CD8-positive, alpha-beta memory T cell (primary cell): ENCODE measurements around the gene FUT7. TPM values are rescaled to one million over a fixed set of nuclear protein-coding genes. Genes with fewer than 3 reads are reported as not detected.
"Not testable (repeated sequence)": the region's sequence is repeated elsewhere in the genome, so short reads cannot be mapped to it uniquely, and the experiment has no call there.

Experiments
- CTCF ChIA-PET: fragments of 350-600 bp; sonication (Branson Sonifier 250); formaldehyde crosslinking; loops from one replicate; lab custom pipeline; 2021; ENCODE audit warnings: antibody characterized with exemption; lab: Charles Lee
- POLR2A ChIA-PET: fragments of 350-600 bp; sonication (Branson Sonifier 250); formaldehyde crosslinking; loops from one replicate; lab custom pipeline; 2021; ENCODE audit warnings: antibody characterized with exemption; lab: Charles Lee
- DNase-seq, 5 donors: peaks; one replicate each; pipeline versions ENCODE4 v3.0.0 to v3.0.0-alpha.2; 2020 to 2022; ENCODE audit warnings: mixed read lengths in 1 of 5
- H3K27ac ChIP-seq: one replicate; pipeline ENCODE4 v1.7.0; 2013; ENCODE audit warnings: low read depth, mild to moderate bottlenecking, low read length, moderate library complexity
- H3K27me3 ChIP-seq: 2 replicates; pipeline ENCODE4 v1.7.0; 2013; ENCODE audit warnings: low read length, mild to moderate bottlenecking; ENCODE audit not compliant: insufficient read depth, poor library complexity, severe bottlenecking
- H3K36me3 ChIP-seq: 2 replicates; pipeline ENCODE4 v1.7.0; 2013; ENCODE audit warnings: mild to moderate bottlenecking, low read length, moderate library complexity; ENCODE audit not compliant: insufficient read depth
- H3K4me1 ChIP-seq: 2 replicates; pipeline ENCODE4 v1.7.0; 2013; ENCODE audit warnings: mild to moderate bottlenecking, low read length, moderate library complexity; ENCODE audit not compliant: insufficient read depth
- H3K4me3 ChIP-seq: 2 replicates; pipeline ENCODE4 v1.7.0; 2013; ENCODE audit warnings: mild to moderate bottlenecking, low read length
- H3K9me3 ChIP-seq: 2 replicates; pipeline ENCODE4 v1.7.0; 2013; ENCODE audit warnings: mild to moderate bottlenecking, low read length
- H3K27ac Mint-ChIP-seq, 8 donors: one replicate each; pipeline ENCODE4 v1.8.0; 2020 to 2021; ENCODE audit warnings: mixed read lengths in 8 of 8, mild to moderate bottlenecking in 6 of 8, inconsistent platforms in 3 of 8, moderate library complexity in 3 of 8
- H3K27me3 Mint-ChIP-seq, 2 donors: one replicate each; pipeline ENCODE4 v1.8.0; 2020 to 2021; ENCODE audit warnings: mixed read lengths in 2 of 2, mild to moderate bottlenecking in 1 of 2, moderate library complexity in 1 of 2
- H3K36me3 Mint-ChIP-seq, 3 donors: one replicate each; pipeline ENCODE4 v1.8.0; 2020 to 2021; ENCODE audit warnings: mixed read lengths in 3 of 3, inconsistent platforms in 1 of 3, mild to moderate bottlenecking in 1 of 3
- H3K4me1 Mint-ChIP-seq, 3 donors: one replicate each; pipeline ENCODE4 v1.8.0; 2020 to 2021; ENCODE audit warnings: mixed read lengths in 3 of 3, inconsistent platforms in 1 of 3, mild to moderate bottlenecking in 1 of 3
- H3K4me3 Mint-ChIP-seq, 7 donors: one replicate each; pipeline ENCODE4 v1.8.0; 2020 to 2021; ENCODE audit warnings: mixed read lengths in 7 of 7, mild to moderate bottlenecking in 6 of 7, moderate library complexity in 4 of 7, inconsistent platforms in 2 of 7
- H3K9me3 Mint-ChIP-seq, 5 donors: one replicate each; pipeline ENCODE4 v1.8.0; 2020 to 2022; ENCODE audit warnings: mixed read lengths in 5 of 5, mild to moderate bottlenecking in 3 of 5, moderate library complexity in 2 of 5, inconsistent platforms in 1 of 5
- polyA plus RNA-seq: library from polyadenylated mRNA; unstranded; fragments of 300-500 nt; fragmentation: Illumina TruSeq; gene quantifications from one replicate; pipeline ENCODE4 v1.2.3, GENCODE V29; 2021
- total RNA-seq, 2 experiments: library from RNA; stranded (reverse); gene quantifications; one replicate each; pipeline ENCODE4 v1.2.3, GENCODE V29; 2021

The FUT7 gene
- total and polyA plus RNA-seq, 3 experiments from 2014 or later = 0.57 to 28.7 (median 0.82) TPM

- H3K27me3 ChIP-seq = no peaks in the 10 kb centered on the region
- no peaks in the 10 kb centered on the region for H3K9me3 Mint-ChIP-seq
- H3K27me3 Mint-ChIP-seq = no peaks in the 10 kb centered on the region
- H3K27ac Mint-ChIP-seq = peak overlapping the region in 5 of 8 donors; percentile 17 to 90 (median 46)
- peaks cover 10 to 17% (median 15%) of the 10 kb centered on the region in 3 donors for H3K4me1 Mint-ChIP-seq
- H3K36me3 ChIP-seq = no peaks in the 10 kb centered on the region
- H3K4me3 ChIP-seq = no peak overlapping the region
- peaks cover 0 to 15% (median 0%) of the 10 kb centered on the region in 3 donors for H3K36me3 Mint-ChIP-seq
- no peak for DNase-seq
- CTCF ChIA-PET = interaction anchor here (1.4 to 3.2 kb wide), 5 partner anchors 10 to 28 kb away, joined by 3 to 14 read pairs (median 6); partner anchors contain the start of genes ABCA2 and CLIC3
- POLR2A ChIA-PET = interaction anchor here (0.6 kb wide), 1 partner anchor 12 kb away, joined by 3 read pairs; no protein-coding TSS in a partner anchor
- no peaks in the 10 kb centered on the region for H3K4me1 ChIP-seq
- H3K4me3 Mint-ChIP-seq = peak overlapping the region in 5 of 7 donors; percentile 19 to 55 (median 28)
- H3K9me3 ChIP-seq = no peaks in the 10 kb centered on the region
- H3K27ac ChIP-seq = no peak overlapping the region
These were observed 25.5 kb downstream of the FUT7 start for GRCh38 chr9:137006116-137007003.

GRCh38 chr9:137004285-137004684, 27.6 kb downstream of the FUT7 start:
- H3K4me3 Mint-ChIP-seq, H3K9me3 Mint-ChIP-seq, POLR2A ChIA-PET, H3K9me3 ChIP-seq, H3K36me3 Mint-ChIP-seq, H3K27ac ChIP-seq, H3K36me3 ChIP-seq, DNase-seq, H3K4me3 ChIP-seq, H3K27me3 ChIP-seq, H3K27me3 Mint-ChIP-seq: not testable (repeated sequence)
- Mint-ChIP-seq H3K4me1 (peaks cover 19 to 33% (median 28%) of the 10 kb centered on the region in 3 donors), H3K27ac (peak overlapping the region in 1 of 8 donors; percentile 44)
- H3K4me1 ChIP-seq = peaks cover 11% of the 10 kb centered on the region
- CTCF ChIA-PET = interaction anchor here (1.5 to 3.2 kb wide), 4 partner anchors 8 to 56 kb away, joined by 4 to 25 read pairs (median 9); partner anchors contain the start of genes ABCA2 and CLIC3

- ChIA-PET POLR2A (no interaction called here), CTCF (interaction anchor here (2.4 to 4.0 kb wide), 6 partner anchors 10 to 55 kb away, joined by 5 to 26 read pairs (median 16); partner anchors contain the start of genes ABCA2, FUT7 and PAXX)
- H3K36me3 ChIP-seq = no peaks in the 10 kb centered on the region
- H3K36me3 Mint-ChIP-seq = no peaks in the 10 kb centered on the region
- no peaks in the 10 kb centered on the region for H3K9me3 ChIP-seq
- H3K9me3 Mint-ChIP-seq = no peaks in the 10 kb centered on the region
- H3K27ac ChIP-seq = no peak overlapping the region
- no peak for DNase-seq
- H3K27me3 Mint-ChIP-seq = no peaks in the 10 kb centered on the region
- H3K4me3 ChIP-seq = no peak overlapping the region
- H3K27me3 ChIP-seq = no peaks in the 10 kb centered on the region
- H3K4me3 Mint-ChIP-seq = no peak overlapping the region
- peaks cover 31 to 50% (median 41%) of the 10 kb centered on the region in 3 donors for H3K4me1 Mint-ChIP-seq
- H3K4me1 ChIP-seq = peaks cover 26% of the 10 kb centered on the region
- no peak overlapping the region for H3K27ac Mint-ChIP-seq
These were observed 29.2 kb downstream of the FUT7 start for GRCh38 chr9:137002646-137003041.

GRCh38 chr9:137001857-137002645, 29.8 kb downstream of the FUT7 start:
- Histone ChIP-seq H3K9me3 (no peaks in the 10 kb centered on the region), H3K27ac (no peak overlapping the region), H3K4me1 (peaks cover 32% of the 10 kb centered on the region), H3K27me3 (no peaks in the 10 kb centered on the region), H3K4me3 (no peak overlapping the region), H3K36me3 (no peaks in the 10 kb centered on the region)
- no peak for DNase-seq
- Mint-ChIP-seq H3K4me1 (peaks cover 35 to 55% (median 44%) of the 10 kb centered on the region in 3 donors), H3K27ac (no peak overlapping the region), H3K4me3 (no peak overlapping the region), H3K36me3 (no peaks in the 10 kb centered on the region), H3K9me3 (no peaks in the 10 kb centered on the region), H3K27me3 (no peaks in the 10 kb centered on the region)
- CTCF ChIA-PET = interaction anchor here (2.4 to 4.0 kb wide), 5 partner anchors 9 to 54 kb away, joined by 5 to 26 read pairs (median 18); partner anchors contain the start of genes FUT7 and PAXX
- POLR2A ChIA-PET = interaction anchor here (0.6 kb wide), 1 partner anchor 194 kb away, joined by 3 read pairs; no protein-coding TSS in a partner anchor

GRCh38 chr9:137000177-137000930, 31.5 kb downstream of the FUT7 start:
- CTCF ChIA-PET = interaction anchor here (0.7 to 4.0 kb wide), 9 partner anchors 7 to 201 kb away, joined by 3 to 26 read pairs (median 6); partner anchors contain the start of genes FUT7 and PAXX
- Histone ChIP-seq H3K27ac (peak overlapping the region; percentile 43), H3K4me1 (peaks cover 46% of the 10 kb centered on the region), H3K9me3 (no peaks in the 10 kb centered on the region), H3K4me3 (no peak overlapping the region), H3K27me3 (no peaks in the 10 kb centered on the region), H3K36me3 (no peaks in the 10 kb centered on the region)
- Mint-ChIP-seq H3K9me3 (no peaks in the 10 kb centered on the region), H3K27ac (peak overlapping the region; percentile 84 to 96 (median 91)), H3K4me1 (peaks cover 38 to 60% (median 40%) of the 10 kb centered on the region in 3 donors), H3K4me3 (peak overlapping the region; percentile 62 to 93 (median 79)), H3K27me3 (no peaks in the 10 kb centered on the region), H3K36me3 (peaks cover 0 to 3% (median 0%) of the 10 kb centered on the region in 3 donors)
- DNase-seq = peak in 2 of 5 donors; percentile 29 to 61
- POLR2A ChIA-PET = interaction anchor here (0.6 to 1.5 kb wide), 11 partner anchors 8 to 158 kb away, joined by 3 to 15 read pairs (median 4); partner anchors contain the start of genes AJM1, MAN1B1, PAXX and SAPCD2

GRCh38 chr9:136997830-136998234, 34.1 kb downstream of the FUT7 start:
- Histone ChIP-seq H3K27ac (peak overlapping the region; percentile 62), H3K4me1 (peaks cover 58% of the 10 kb centered on the region), H3K27me3 (no peaks in the 10 kb centered on the region), H3K9me3 (no peaks in the 10 kb centered on the region), H3K4me3 (no peak overlapping the region), H3K36me3 (no peaks in the 10 kb centered on the region)
- ChIA-PET POLR2A (interaction anchor here (0.7 to 1.0 kb wide), 2 partner anchors 20 to 59 kb away, joined by 4 to 5 read pairs; no protein-coding TSS in a partner anchor), CTCF (interaction anchor here (1.1 to 6.7 kb wide), 3 partner anchors 31 to 154 kb away, joined by 3 to 72 read pairs (median 6); partner anchors contain the start of genes ABCA2 and FUT7)
- Mint-ChIP-seq H3K9me3 (no peaks in the 10 kb centered on the region), H3K27ac (peak overlapping the region; percentile 94 to 99 (median 96)), H3K4me3 (peak overlapping the region; percentile 77 to 94 (median 85)), H3K36me3 (peaks cover 0 to 13% (median 0%) of the 10 kb centered on the region in 3 donors), H3K4me1 (peaks cover 44 to 66% (median 44%) of the 10 kb centered on the region in 3 donors), H3K27me3 (no peaks in the 10 kb centered on the region)
- DNase-seq = peak in 3 of 5 donors; percentile 41 to 67 (median 66)
